ENCODE data around the gene ARSI.
"Not testable (repeated sequence)": the region's sequence is repeated elsewhere in the genome, so short reads cannot be mapped to it uniquely, and the experiment has no call there.

ARSI gene

DNA sequence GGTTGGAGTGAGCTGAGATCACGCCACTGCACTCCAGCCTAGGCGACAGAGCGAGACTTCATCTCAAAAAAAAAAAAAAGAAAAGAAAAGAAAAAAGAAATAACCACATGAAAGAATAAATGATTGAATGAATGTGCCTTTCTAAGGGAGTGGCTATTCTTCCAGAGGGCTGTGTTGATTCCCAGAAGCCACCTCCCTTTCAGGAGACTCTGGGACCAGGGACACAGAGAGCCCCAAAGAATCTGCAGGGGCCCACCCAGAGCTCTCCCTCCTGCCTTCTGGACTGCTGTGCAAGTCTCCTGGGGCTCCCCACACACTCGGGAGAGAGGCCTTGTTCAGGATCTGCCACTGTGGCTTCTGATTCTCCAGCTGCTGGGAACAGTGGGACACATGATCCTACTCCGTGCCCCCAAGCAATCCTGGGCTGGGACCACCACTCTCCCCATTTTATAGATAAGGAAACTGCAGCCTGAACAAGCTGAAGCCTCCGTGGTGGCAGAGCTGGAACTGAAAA, 36.8 kb downstream of the ARSI start:
- DNase-seq (ENCODE audit: low read depth) = no peak

- DNase-seq (ENCODE audit: low read depth) = no peak
Observed at GRCh38 chr5:150264667-150265603, 37.8 kb downstream of the ARSI start.

DNA sequence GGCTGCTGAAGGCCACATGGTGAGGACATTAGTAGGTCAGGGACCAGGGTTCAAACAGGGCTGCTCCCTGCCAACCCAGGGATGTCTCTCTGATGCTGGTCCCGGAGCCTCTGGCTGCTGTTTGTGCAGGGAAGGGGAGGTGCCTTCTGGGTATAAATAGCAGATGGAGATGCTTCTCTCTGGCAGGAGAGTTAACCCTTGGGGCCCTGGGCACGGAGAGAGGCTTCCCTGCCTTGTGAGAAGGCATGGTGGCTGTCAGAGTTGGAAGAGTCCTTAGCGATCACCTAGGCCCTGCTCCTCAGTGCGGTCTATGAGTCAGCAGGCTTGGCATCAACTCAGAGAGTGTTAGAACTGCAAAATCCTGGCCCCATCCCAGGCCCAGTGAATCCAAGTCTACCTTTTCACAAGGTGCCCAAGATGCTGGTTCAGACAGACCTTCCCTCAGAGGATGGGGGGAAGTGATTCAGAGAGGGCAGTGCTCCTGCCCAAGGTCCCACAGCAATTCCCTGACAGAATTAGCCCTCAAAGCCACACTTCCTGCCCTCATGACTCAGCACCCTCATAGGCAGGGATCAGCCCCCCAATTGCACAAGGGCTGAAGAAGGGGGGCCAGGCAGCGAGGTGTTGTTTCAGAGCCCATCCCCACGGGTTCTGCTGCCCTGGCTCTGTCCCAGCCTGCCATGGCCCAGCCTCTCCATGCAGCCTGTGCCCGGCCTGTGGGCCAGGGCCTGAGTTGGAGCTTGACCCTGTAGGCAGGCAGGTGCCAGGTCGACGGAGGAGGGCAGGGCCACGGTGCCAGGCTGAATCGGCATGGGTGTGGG, 38.7 kb downstream of the ARSI start:
- DNase-seq (ENCODE audit: low read depth) = peak; percentile 92

DNA sequence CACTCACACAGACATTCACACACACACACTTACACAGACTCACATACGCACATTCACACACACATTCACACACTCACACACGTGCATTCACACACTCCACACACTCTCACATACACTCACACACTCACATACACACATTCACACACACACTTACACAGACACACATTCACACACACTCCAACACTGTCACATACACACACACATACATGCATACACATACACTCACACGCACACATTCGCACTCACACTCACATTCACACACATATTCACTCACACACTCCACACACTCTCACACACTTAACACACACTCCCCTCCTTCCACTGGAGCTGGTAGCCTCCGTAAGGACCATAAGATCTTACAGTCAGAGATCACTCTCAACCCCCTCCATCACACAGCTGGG, 39.3 kb downstream of the ARSI start:
- DNase-seq (ENCODE audit: low read depth) = no peak

GRCh38 chr5:150262502-150262901, 40.2 kb downstream of the ARSI start:
- no peak for DNase-seq (ENCODE audit: low read depth)

GRCh38 chr5:150261231-150261630, 41.5 kb downstream of the ARSI start:
- no peak for DNase-seq (ENCODE audit: low read depth)

GRCh38 chr5:150258130-150258529, 44.6 kb downstream of the ARSI start:
- no peak for DNase-seq (ENCODE audit: low read depth)

- DNase-seq (ENCODE audit: low read depth) = no peak
Observed at GRCh38 chr5:150257424-150257823, 45.3 kb downstream of the ARSI start.

DNA sequence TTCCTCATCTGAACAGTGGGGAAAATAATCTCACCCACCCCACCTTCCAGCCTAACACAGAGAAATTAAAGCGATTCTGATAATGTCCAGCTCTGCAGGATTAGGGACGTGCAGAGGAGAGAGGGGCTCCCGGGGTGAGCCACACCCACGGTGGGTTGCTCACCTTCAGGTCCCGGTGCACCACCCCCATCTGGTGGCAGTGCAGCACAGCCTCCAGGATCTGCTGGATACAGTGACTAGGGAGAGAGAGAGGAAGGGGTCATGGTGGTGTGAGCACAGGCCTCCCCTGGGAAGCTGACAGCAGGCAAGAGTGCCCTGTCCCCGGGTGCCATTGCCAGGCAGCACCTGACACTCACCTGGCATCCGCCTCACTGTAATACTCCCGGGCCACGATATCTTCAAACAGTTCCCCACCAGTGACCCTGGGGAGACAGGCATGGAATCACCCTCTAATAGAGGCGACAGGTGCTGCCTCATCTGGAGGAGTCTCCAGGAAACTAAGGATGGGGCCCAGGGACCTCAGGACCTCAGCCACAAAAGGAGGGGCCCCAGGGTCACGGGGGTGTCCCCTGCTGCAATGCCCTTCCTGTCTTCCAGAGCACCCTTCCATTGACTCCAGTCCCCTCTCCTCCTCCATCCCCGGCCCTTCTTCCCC, 46.2 kb downstream of the ARSI start:
- DNase-seq (ENCODE audit: low read depth) = no peak

DNA sequence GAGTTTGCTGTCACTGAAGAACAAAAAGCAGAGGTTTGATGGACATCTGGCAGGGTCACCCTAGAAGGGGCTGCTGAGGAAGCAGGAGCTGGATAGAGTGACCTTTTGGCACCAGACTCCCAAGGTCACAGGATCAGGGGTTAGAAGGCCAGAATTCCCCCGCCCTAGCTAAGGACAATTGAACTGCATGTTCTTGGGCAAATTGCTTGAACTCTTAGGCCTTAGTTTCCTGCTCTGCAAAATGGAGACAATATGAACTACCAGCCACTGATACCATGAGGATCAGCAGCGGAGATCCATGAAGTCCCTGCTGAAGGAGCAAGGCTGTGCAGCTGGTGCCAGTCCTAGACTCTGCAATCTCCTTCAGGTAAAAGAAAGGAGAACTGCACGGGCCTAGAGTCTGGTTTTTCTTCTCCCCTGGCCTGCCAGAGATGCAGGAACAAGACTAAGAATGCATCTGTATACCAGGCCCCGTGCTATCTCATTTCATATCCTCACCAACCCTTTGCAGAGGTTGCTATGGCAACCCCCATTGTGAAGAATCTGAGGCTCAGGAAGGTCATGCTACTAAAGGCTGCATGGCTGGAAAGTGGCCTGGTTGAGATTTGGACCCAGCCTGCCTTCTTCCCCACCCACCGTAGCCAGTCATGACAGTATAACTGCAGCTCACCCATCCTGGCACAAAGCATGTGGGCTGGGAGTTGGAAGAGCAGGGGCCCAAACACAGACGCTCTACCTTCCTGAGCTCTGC, 46.9 kb downstream of the ARSI start:
- peak; percentile 50 for DNase-seq (ENCODE audit: low read depth)

- DNase-seq (ENCODE audit: low read depth) = no peak
Observed at GRCh38 chr5:150254774-150255173, 47.9 kb downstream of the ARSI start.

- no peak for DNase-seq (ENCODE audit: low read depth)
Observed at GRCh38 chr5:150254363-150254762, 48.3 kb downstream of the ARSI start.

DNA sequence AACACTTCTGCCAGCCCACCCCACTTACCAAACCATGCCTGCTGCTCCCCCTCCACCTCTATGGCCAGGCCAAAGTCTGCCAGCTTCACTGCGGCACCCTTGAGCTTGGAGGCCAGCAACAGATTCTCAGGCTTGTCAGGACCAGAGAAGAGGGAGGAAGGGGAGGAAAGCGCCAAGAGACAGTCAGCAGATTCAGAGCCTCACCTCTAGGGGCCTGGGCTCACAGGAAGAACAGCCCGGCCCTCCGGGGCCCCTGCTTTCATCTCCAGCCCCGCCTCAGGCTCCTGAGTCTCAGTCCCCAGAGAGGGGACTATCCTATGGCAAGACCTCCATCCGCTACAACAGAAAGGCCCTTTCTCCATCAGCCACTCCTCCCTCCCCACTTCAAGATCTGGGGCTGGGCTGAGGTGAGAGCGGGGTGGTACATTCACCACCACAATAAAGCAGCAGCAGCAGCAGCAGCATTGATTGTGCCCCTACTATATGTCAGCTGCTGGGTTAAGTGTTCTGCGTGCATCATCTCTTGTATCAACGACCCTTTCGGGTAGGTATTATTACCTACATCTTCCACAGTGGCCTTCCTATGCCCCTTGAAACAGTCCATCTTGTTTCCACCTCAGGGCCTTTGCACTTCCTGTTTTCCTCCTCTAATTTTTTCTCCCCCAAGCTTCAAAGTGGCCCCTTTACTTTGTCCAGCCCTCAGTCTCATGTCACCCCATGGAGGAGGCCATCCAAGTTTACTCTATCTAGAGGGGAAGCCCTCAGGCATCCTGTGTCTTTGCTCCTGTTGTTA, 49.1 kb downstream of the ARSI start:
- DNase-seq (ENCODE audit: low read depth) = no peak

DNA sequence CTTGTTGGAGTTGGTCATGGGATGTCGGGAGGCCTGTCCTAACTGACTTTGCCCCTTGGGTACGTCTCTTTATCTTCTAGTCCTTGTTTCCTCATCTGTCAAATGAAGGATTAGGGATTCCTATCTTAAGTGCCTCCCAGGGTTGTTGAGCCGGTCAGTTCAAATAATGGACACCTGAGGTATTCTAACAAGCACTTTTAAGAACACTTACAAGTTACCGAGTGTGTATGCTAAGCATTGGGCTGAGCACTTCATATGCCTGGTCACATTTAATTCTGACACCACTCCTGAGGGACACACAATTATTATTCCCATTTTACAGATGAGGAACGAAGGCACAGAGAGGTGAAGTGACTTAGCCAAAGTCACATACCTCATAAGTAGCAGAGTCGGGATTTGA, 50.2 kb downstream of the ARSI start:
- no peak for DNase-seq (ENCODE audit: low read depth)

DNA sequence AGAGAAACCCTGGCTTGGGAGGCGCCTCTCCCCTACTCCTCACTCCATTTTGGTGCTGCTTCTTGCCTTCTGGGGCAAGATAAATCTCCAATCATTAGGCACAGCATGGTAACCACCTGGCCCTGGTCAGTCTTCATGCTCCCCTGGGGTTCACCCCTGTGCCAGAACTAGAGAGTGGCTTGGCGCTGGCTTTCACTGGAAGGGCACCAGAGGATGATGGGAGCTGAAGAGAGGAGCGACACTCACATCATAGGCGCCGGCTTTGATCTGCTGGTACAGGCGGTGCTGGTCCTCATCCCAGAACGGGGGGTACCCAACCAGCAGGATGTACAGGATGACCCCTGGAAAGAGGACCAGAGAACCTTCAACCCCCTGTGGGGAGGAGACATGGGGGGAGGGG, 51.2 kb downstream of the ARSI start:
- no peak for DNase-seq (ENCODE audit: low read depth)

DNA sequence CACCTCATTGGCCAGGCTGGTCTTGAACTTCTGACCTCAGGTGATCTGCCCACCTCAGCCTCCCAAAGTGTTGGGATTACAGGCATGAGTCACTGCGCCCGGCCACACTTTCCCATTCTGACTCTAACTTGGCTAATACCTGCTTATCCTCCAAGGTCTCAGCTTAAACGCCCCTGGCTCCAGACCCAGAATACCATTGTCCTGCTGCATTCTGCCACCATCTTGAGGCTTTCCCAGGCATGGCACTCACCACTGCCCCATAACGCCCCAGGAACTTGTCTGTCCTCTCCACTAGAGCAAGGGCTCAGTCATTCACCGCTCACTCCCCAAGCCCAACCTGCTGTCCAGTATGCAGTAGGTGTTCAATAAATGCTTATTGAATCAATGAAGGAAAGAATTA, 53.0 kb downstream of the ARSI start:
- no peak for DNase-seq (ENCODE audit: low read depth)

DNA sequence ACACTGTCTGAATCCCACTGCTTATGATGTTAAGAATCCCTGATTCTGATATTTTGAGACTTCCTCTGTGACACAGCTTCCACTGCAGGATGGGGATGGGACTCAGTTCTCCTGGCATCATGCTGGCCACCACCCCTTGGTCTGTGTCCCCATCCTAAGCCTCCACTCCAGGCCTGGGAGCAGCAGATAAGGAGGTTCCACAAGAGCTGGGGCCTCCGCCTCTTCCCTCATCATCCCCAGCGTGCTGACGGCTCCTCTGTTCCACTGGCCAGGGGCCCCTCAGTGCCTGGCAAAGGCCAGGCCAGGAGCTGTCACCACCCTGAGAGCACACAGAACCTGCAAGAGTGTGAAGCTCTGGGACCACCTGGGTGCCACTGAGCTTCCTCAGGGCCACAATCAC, 53.8 kb downstream of the ARSI start:
- DNase-seq (ENCODE audit: low read depth) = no peak

GRCh38 chr5:150248493-150248892, 54.2 kb downstream of the ARSI start:
- DNase-seq (ENCODE audit: low read depth) = not testable (repeated sequence)

DNA sequence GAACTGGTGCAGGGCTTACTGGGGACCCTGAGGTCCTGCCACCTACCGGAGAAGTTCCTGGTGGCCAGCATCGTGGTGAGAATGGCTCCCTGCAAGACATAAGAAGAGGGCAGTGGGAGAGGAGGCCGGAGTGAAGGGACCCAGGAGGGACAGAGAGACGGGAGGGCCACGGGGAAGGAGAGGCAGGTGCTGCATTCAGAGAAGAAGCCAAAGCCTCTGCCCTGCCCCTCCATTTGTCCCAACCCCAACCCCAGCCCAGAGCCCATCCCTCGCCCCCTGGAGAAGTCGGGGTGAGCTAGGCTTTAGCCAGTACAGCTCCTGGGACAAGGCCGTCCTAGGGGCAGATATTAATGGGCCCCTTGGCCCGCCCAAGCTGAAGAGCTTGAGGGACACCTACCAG, 55.0 kb downstream of the ARSI start:
- DNase-seq (ENCODE audit: low read depth) = no peak

DNA sequence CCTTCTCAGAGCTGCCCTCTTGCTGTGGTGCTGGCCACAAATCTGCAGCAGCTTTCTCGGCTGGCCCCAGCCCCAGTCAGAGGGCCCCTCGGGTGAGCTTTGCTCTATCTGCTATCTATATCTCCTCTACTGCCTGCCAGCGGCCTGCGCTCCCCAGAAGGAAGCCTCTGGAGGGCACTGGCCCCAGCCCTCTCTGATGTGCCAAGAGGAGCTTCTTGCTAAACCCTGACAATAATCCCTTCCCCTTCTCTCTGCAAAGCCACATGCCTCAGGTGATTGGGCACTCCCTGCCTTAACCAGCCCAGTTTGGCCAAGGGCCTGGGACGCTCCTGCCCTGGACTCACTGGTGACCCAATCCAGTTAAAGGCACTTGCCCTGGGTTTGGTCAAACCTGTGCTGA, 55.9 kb downstream of the ARSI start:
- no peak for DNase-seq (ENCODE audit: low read depth)

GRCh38 chr5:150246429-150246828, 56.3 kb downstream of the ARSI start:
- no peak for DNase-seq (ENCODE audit: low read depth)
